ENCODE results near the gene ZNF334.

GRCh38 chr20:46477640-46478039 lies 35.7 kb downstream of the ZNF334 start:
- TF ChIP-seq EZH2phosphoT487 (IDR thresholded peaks at IDR 0.05; ENCODE audit: borderline replicate concordance, low read depth, low read length) (no peak), CTCF (conservative IDR thresholded peaks at IDR 0.05; ENCODE audit: low read length) (no peak)

Data from OCI-LY7 (cell line).